ENCODE results near the gene LCOR.

DNA sequence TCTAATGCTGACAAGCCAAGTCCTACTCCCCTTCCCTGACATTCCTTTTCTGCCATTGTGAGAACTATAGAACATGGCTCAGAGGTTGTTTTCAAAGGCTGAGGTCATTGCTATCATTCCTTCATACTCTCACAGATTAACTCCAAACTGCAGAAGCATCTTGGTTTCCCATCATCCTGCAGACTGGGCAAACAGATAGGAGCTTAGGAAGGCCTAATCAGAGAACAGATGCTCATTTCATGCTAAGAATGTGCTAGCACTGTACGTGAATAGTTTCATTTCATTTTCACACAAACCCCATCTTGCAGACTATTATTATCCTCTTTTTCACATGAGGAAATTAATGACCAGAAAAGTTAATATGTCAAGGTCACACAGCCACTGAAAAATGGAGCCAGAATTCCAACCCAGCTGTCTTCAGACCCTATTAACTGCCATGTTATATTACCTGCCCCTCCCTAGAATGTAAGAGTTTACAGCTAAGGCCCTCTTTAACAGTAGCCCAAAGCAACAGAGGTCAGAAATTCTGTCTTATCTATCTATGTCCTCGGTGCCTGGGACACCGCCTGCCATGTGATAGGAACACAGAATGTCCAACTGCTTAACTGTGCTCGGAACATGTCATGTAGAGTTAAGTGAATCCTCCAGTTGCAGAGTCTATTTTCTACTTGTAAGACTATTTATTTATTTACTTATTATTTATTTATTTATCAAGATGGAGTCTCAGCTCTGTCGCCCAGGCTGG, 2.9 kb upstream of the LCOR start:
- TF ChIP-seq CTCF (IDR thresholded peaks at IDR 0.05) = no peak
- no peak for TF ChIP-seq POLR2A (IDR thresholded peaks at IDR 0.05)

All from heart left ventricle (tissue), 13 donors.